ENCODE results near the gene ALPL. TPM values are rescaled to one million over a fixed set of nuclear protein-coding genes. Genes with fewer than 3 reads are reported as not detected.

Gene ALPL
- total RNA-seq, 1 donor from 2014 or later: 11.7 TPM

- Mint-ChIP-seq H3K4me3 (ENCODE audit: unreplicated experiment) (no peak overlapping the region), H3K9me3 (ENCODE audit: unreplicated experiment) (no peaks in the 10 kb centered on the region), H3K27ac (ENCODE audit: unreplicated experiment) (no peak overlapping the region), H3K36me3 (ENCODE audit: low read depth, unreplicated experiment) (no peaks in the 10 kb centered on the region), H3K4me1 (ENCODE audit: unreplicated experiment) (no peaks in the 10 kb centered on the region), H3K27me3 (ENCODE audit: unreplicated experiment) (peaks cover 8% of the 10 kb centered on the region)
- TF ChIP-seq CTCF (IDR thresholded peaks at IDR 0.05; ENCODE audit: unreplicated experiment): no peak
- DNase-seq (ENCODE audit: low spot score): no peak
Observed at GRCh38 chr1:21597753-21598152, 88.5 kb downstream of the ALPL start.

DNA sequence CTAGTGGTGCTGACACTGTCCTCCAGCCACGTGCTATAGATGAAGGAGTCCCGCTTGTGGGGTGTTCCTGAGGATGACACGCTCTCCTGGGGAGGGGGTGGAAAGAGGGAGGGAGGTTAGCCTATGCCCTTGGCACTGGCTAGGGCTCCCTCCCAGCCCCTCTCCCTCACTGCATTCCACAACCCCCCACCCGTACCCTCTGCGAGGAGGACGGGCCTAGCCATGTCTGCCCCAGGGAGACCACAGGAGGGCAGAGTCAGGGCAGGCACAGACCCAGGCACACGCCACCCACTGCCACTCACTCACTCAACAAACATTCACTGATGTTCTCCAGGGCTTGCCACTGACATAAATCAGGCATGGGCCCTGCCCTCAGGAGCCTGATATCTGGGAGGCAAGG, 89.2 kb downstream of the ALPL start:
- no peak for DNase-seq (ENCODE audit: low spot score)
- H3K36me3 Mint-ChIP-seq (ENCODE audit: low read depth, unreplicated experiment): no peaks in the 10 kb centered on the region
- no peak overlapping the region for H3K27ac Mint-ChIP-seq (ENCODE audit: unreplicated experiment)
- no peaks in the 10 kb centered on the region for H3K4me1 Mint-ChIP-seq (ENCODE audit: unreplicated experiment)
- H3K9me3 Mint-ChIP-seq (ENCODE audit: unreplicated experiment): no peaks in the 10 kb centered on the region
- peaks cover 7% of the 10 kb centered on the region for H3K27me3 Mint-ChIP-seq (ENCODE audit: unreplicated experiment)
- no peak overlapping the region for H3K4me3 Mint-ChIP-seq (ENCODE audit: unreplicated experiment)
- TF ChIP-seq CTCF (IDR thresholded peaks at IDR 0.05; ENCODE audit: unreplicated experiment): no peak

GRCh38 chr1:21598904-21599303, 89.7 kb downstream of the ALPL start:
- Mint-ChIP-seq H3K27ac (ENCODE audit: unreplicated experiment) (peak overlapping the region; percentile 53), H3K9me3 (ENCODE audit: unreplicated experiment) (no peaks in the 10 kb centered on the region), H3K36me3 (ENCODE audit: low read depth, unreplicated experiment) (no peaks in the 10 kb centered on the region), H3K27me3 (ENCODE audit: unreplicated experiment) (peaks cover 7% of the 10 kb centered on the region), H3K4me1 (ENCODE audit: unreplicated experiment) (peaks cover under 1% of the 10 kb centered on the region), H3K4me3 (ENCODE audit: unreplicated experiment) (peak overlapping the region; percentile 44)
- DNase-seq (ENCODE audit: low spot score): no peak
- TF ChIP-seq CTCF (IDR thresholded peaks at IDR 0.05; ENCODE audit: unreplicated experiment): no peak

DNA sequence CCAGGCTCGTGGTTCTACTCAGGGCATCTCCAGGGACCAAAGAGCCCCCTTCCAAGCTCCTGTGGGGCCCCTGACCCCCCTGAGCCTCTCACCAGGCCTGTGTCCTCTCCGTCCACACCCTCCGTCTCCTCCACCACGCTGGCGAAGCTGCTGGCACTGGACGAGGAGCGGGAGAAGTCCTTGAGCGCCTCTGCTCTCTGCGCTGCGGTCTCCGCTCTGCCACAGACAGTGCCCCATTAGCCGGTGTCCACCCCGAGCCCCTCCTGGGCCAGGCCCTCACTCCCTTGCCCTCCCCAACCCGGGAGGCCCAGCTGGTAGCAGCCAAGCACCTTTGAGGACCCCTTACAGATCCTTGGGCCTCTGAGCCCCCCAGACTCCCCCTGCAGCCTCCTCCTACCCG, 90.2 kb downstream of the ALPL start:
- Mint-ChIP-seq H3K27me3 (ENCODE audit: unreplicated experiment) (peaks cover 10% of the 10 kb centered on the region), H3K9me3 (ENCODE audit: unreplicated experiment) (no peaks in the 10 kb centered on the region), H3K27ac (ENCODE audit: unreplicated experiment) (no peak overlapping the region), H3K4me3 (ENCODE audit: unreplicated experiment) (no peak overlapping the region), H3K4me1 (ENCODE audit: unreplicated experiment) (peaks cover 4% of the 10 kb centered on the region), H3K36me3 (ENCODE audit: low read depth, unreplicated experiment) (no peaks in the 10 kb centered on the region)
- no peak for DNase-seq (ENCODE audit: low spot score)
- no peak for TF ChIP-seq CTCF (IDR thresholded peaks at IDR 0.05; ENCODE audit: unreplicated experiment)

DNA sequence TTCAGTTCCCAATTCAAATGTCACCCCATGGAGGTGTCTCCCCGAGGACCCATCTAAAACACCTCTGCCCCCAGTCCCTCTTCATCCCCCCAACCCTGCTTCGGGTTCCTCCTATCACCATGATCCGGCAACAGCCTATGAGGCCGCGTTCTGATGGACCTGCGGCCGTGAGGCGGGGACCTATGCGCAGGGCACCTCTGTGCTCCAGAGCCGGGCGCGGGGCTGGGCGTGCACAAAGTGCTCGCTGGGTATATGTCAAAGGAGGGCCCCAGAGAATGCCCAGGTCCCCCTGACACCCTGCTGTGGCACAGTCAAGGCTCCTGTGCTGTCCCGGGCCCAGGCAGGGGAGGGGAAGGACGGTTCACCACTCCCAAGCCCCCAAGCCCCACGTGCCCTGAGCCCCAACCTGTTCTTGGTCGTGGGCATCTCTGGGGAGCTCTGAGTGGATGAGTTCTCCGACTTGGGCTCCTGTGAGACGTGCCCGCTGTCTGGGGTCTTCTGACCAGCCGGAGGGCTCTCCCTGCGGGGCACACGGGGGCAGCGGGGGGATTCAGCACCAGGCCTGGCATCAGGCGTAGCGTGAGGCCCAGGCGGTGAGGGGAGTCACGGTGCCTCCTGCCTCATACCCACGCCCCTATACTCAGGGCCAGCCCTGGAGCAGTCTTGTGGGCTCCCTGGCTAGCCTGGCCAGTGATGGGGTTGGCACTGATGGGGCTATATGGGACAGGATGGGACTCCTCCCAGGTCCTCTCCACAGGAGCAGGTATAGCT, 92.2 kb downstream of the ALPL start:
- no peak for TF ChIP-seq CTCF (IDR thresholded peaks at IDR 0.05; ENCODE audit: unreplicated experiment)
- peaks cover 13% of the 10 kb centered on the region for H3K27me3 Mint-ChIP-seq (ENCODE audit: unreplicated experiment)
- no peak overlapping the region for H3K27ac Mint-ChIP-seq (ENCODE audit: unreplicated experiment)
- DNase-seq (ENCODE audit: low spot score): no peak
- no peaks in the 10 kb centered on the region for H3K9me3 Mint-ChIP-seq (ENCODE audit: unreplicated experiment)
- no peaks in the 10 kb centered on the region for H3K36me3 Mint-ChIP-seq (ENCODE audit: low read depth, unreplicated experiment)
- H3K4me3 Mint-ChIP-seq (ENCODE audit: unreplicated experiment): no peak overlapping the region
- H3K4me1 Mint-ChIP-seq (ENCODE audit: unreplicated experiment): peaks cover 4% of the 10 kb centered on the region
